K562 (cell line): Measurements from ENCODE around the gene SDC1. TPM values are rescaled to one million over a fixed set of nuclear protein-coding genes. Genes with fewer than 3 reads are reported as not detected.

Experiments used
- ARHGAP35 ChIP-seq: fragments of 450-650 bp; IDR thresholded peaks from 2 replicates; pipeline ENCODE4 v1.6.1; 2018; ENCODE audit not compliant: partially characterized antibody
- DPF2 ChIP-seq: fragments of 450-650 bp; IDR thresholded peaks from 2 replicates; pipeline ENCODE4 v1.6.1; 2016
- HNRNPK ChIP-seq: fragments of 200-400 bp; formaldehyde crosslinking; IDR thresholded peaks from one replicate; pipeline ENCODE4 v1.6.1; 2018; ENCODE audit warnings: mild to moderate bottlenecking, low read depth, low read length; ENCODE audit not compliant: poor library complexity, severe bottlenecking
- JUND ChIP-seq, 2 experiments: IDR thresholded peaks; 2 replicates in 1 of 2; 3 replicates in 1 of 2; pipeline ENCODE4 v1.6.1; 2011; ENCODE audit warnings: borderline replicate concordance in 2 of 2, low read depth in 2 of 2, low read length in 2 of 2, improper control_type of control experiment in 1 of 2, missing biosample characterization in 1 of 2, missing genetic modification characterization in 1 of 2, missing genetic modification reagents in 1 of 2
- LCOR ChIP-seq: sonication (generic); formaldehyde crosslinking; IDR thresholded peaks from 2 replicates; pipeline ENCODE4 v1.8.0; 2022; ENCODE audit warnings: mild to moderate bottlenecking, missing genetic modification reagents
- SRF ChIP-seq, 2 experiments: fragments of 250-450, 450-650 bp in 1 of 2; sonication (Bioruptor Pico) in 1 of 2; sonication (generic) in 1 of 2; formaldehyde crosslinking; IDR thresholded peaks; 2 replicates each; pipeline versions ENCODE4 v1.5.0 to v1.5.1; 2020 to 2022; ENCODE audit warnings: mild to moderate bottlenecking in 1 of 2, missing genetic modification reagents in 1 of 2
- TCF15 ChIP-seq: fragments of 250-450 bp; sonication (Bioruptor Pico); IDR thresholded peaks from 2 replicates; pipeline ENCODE4 v1.8.0; 2022; ENCODE audit warnings: moderate library complexity, mild to moderate bottlenecking, inconsistent platforms
- TRIM25 ChIP-seq: fragments of 450-650 bp; IDR thresholded peaks from 2 replicates; pipeline ENCODE4 v1.7.0; 2016; ENCODE audit warnings: borderline replicate concordance
- ZBTB40 ChIP-seq, 2 experiments: fragments of 450-650 bp in 1 of 2; sonication (generic) in 1 of 2; formaldehyde crosslinking in 1 of 2; IDR thresholded peaks; 2 replicates each; pipeline versions ENCODE4 v1.7.1 to v1.9.0; 2016 to 2022; ENCODE audit warnings: inconsistent platforms in 1 of 2, mild to moderate bottlenecking in 1 of 2, missing genetic modification reagents in 1 of 2
- ZFP1 ChIP-seq: fragments of 450-650 bp; formaldehyde crosslinking; IDR thresholded peaks from 2 replicates; pipeline ENCODE4 v1.4.0; 2020; ENCODE audit warnings: mild to moderate bottlenecking, mixed read lengths
- ZNF512 ChIP-seq: IDR thresholded peaks from 2 replicates; pipeline ENCODE4 v1.6.1; 2016; ENCODE audit warnings: missing genetic modification characterization, missing compliant biosample characterization
- polyA plus RNA-seq, 8 experiments: library from polyadenylated mRNA; depleted of rRNA in 4 of 8; stranded (reverse) in 5 of 8; unstranded in 3 of 8; fragments of >200 nt; fragmentation: Nextera tagmentation in 2 of 8; fragmentation: Illumina TruSeq in 1 of 8; extraction: Ambion mirVana in 2 of 8; extraction: Trizol in 1 of 8; gene quantifications; 2 replicates each; pipeline versions ENCODE4 v1.2.1 to v1.2.3, GENCODE V29; 2011 to 2014; ENCODE audit warnings: inconsistent platforms in 1 of 8, missing spikeins in 1 of 8
- total RNA-seq, 7 experiments: library from RNA; depleted of rRNA in 6 of 7; stranded (reverse); fragments of >200 nt in 6 of 7; fragmentation: Illumina TruSeq in 2 of 7; extraction: Trizol in 2 of 7; gene quantifications; 2 replicates each; pipeline versions ENCODE4 v1.2.1 to v1.2.3, GENCODE V29; 2011 to 2021; ENCODE audit warnings: low replicate concordance in 1 of 7

The SDC1 gene
- total and polyA plus RNA-seq, 9 of the 15 experiments (the other 6 are each of a cell fraction or from before 2014, with no cell fraction given), result 0.06 to 2.7 (median 0.49) TPM

- peak; percentile 98 for TF ChIP-seq ZBTB40 (IDR thresholded peaks at IDR 0.05)
- TF ChIP-seq ZBTB40 (CRISPR knock-in tag; IDR thresholded peaks at IDR 0.05), result peak; percentile 96
- peak; percentile 27; the same call in 1 of the 2 replicates for TF ChIP-seq LCOR (CRISPR knock-in tag)
- TF ChIP-seq TRIM25, result no peak
- peak in 1 of 2 experiments; percentile 91; a peak in 1 of 4 replicates for TF ChIP-seq SRF (CRISPR knock-in tag; IDR thresholded peaks at IDR 0.05)
- no peak for TF ChIP-seq ZNF512 (tag)
- no peak for TF ChIP-seq TCF15
- TF ChIP-seq DPF2, result peak; percentile 65
- TF ChIP-seq JUND (IDR thresholded peaks at IDR 0.05; ENCODE audit: borderline replicate concordance, low read depth, low read length), result peak; percentile 71
- TF ChIP-seq JUND (tag; IDR thresholded peaks at IDR 0.05; ENCODE audit: borderline replicate concordance, low read depth, low read length), result peak; percentile 89; the same call in 2 of the 3 replicates
- no peak for TF ChIP-seq HNRNPK
- no peak for TF ChIP-seq ZFP1 (CRISPR knock-in tag)
- TF ChIP-seq ARHGAP35, result no peak
Observed at GRCh38 chr2:20182241-20182931, 42.5 kb downstream of the SDC1 start (continued).
